ENCODE measurements around the gene TRIL. TPM values are rescaled to one million over a fixed set of nuclear protein-coding genes. Genes with fewer than 3 reads are reported as not detected.

The TRIL gene
- total RNA-seq, 4 donors from 2014 or later = 0.25 to 1.2 (median 0.63) TPM

GRCh38 chr7:28983396-28984190, 25.5 kb upstream of the TRIL start:
- Histone ChIP-seq H3K27ac (no peak overlapping the region), H3K4me3 (no peak overlapping the region), H3K4me1 (peaks cover 4 to 14% of the 10 kb centered on the region in 2 donors), H3K27me3 (no peaks in the 10 kb centered on the region), H3K36me3 (no peaks in the 10 kb centered on the region), H3K9me3 (no peaks in the 10 kb centered on the region)
- no peak for TF ChIP-seq POLR2A (IDR thresholded peaks at IDR 0.05)
- TF ChIP-seq, protein P1, sequence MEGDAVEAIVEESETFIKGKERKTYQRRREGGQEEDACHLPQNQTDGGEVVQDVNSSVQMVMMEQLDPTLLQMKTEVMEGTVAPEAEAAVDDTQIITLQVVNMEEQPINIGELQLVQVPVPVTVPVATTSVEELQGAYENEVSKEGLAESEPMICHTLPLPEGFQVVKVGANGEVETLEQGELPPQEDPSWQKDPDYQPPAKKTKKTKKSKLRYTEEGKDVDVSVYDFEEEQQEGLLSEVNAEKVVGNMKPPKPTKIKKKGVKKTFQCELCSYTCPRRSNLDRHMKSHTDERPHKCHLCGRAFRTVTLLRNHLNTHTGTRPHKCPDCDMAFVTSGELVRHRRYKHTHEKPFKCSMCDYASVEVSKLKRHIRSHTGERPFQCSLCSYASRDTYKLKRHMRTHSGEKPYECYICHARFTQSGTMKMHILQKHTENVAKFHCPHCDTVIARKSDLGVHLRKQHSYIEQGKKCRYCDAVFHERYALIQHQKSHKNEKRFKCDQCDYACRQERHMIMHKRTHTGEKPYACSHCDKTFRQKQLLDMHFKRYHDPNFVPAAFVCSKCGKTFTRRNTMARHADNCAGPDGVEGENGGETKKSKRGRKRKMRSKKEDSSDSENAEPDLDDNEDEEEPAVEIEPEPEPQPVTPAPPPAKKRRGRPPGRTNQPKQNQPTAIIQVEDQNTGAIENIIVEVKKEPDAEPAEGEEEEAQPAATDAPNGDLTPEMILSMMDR (IDR thresholded peaks at IDR 0.05 in 4 of 5, conservative IDR thresholded peaks at IDR 0.05 in 1 of 5) = no peak
- intact Hi-C loops (cut with DNase I; ENCODE audit: low total_unique reads) (no loop called here), in situ Hi-C loops (cut with MboI; ENCODE audit: low sequenced_read_pairs in 4 of 4) (no loop called here)
- ATAC-seq = no peak
- no peak for DNase-seq

DNA sequence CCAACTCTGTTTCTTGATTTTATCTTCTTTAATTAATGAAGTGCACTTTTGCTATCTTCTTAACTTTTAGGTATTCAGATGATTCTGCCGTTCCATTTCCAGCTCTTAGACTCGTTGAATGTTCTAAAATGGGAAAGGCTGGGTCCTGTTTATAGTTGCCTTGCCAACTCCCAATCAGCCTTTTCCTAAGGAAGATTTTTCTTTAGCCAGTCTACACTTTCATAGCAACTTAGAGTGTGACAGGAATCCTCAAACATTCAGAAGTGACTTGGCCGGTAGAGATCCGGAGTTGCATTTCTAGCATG, 23.0 kb upstream of the TRIL start:
- H3K36me3 ChIP-seq = no peaks in the 10 kb centered on the region
- ATAC-seq (no peak), DNase-seq (no peak)
- intact Hi-C loops (cut with DNase I; ENCODE audit: low total_unique reads) = no loop called here
- H3K4me3 ChIP-seq = no peak overlapping the region
- no peak for TF ChIP-seq POLR2A (IDR thresholded peaks at IDR 0.05)
- TF ChIP-seq, protein P1 (IDR thresholded peaks at IDR 0.05 in 4 of 5, conservative IDR thresholded peaks at IDR 0.05 in 1 of 5) = no peak
- H3K27ac ChIP-seq = peak overlapping the region in 1 of 4 donors; percentile 1
- in situ Hi-C loops (cut with MboI; ENCODE audit: low sequenced_read_pairs in 4 of 4) = no loop called here
- no peaks in the 10 kb centered on the region for H3K9me3 ChIP-seq
- H3K27me3 ChIP-seq = no peaks in the 10 kb centered on the region
- H3K4me1 ChIP-seq = peaks cover 4 to 10% of the 10 kb centered on the region in 2 donors

GRCh38 chr7:28980451-28981160, 22.5 kb upstream of the TRIL start:
- DNase-seq (no peak), ATAC-seq (peak in 1 of 2 donors; percentile 42)
- TF ChIP-seq, protein P1 (IDR thresholded peaks at IDR 0.05 in 4 of 5, conservative IDR thresholded peaks at IDR 0.05 in 1 of 5) = no peak
- TF ChIP-seq POLR2A (IDR thresholded peaks at IDR 0.05) = no peak
- intact Hi-C loops (cut with DNase I; ENCODE audit: low total_unique reads) = no loop called here
- Histone ChIP-seq H3K4me1 (peaks cover 4 to 10% of the 10 kb centered on the region in 2 donors), H3K27me3 (no peaks in the 10 kb centered on the region), H3K9me3 (no peaks in the 10 kb centered on the region), H3K27ac (no peak overlapping the region), H3K4me3 (no peak overlapping the region), H3K36me3 (no peaks in the 10 kb centered on the region)
- in situ Hi-C loops (cut with MboI; ENCODE audit: low sequenced_read_pairs in 4 of 4) = no loop called here

GRCh38 chr7:28979776-28980175, 21.6 kb upstream of the TRIL start:
- Histone ChIP-seq H3K4me3 (no peak overlapping the region), H3K27ac (no peak overlapping the region), H3K4me1 (peaks cover 4 to 7% of the 10 kb centered on the region in 2 donors), H3K27me3 (no peaks in the 10 kb centered on the region), H3K36me3 (no peaks in the 10 kb centered on the region), H3K9me3 (no peaks in the 10 kb centered on the region)
- DNase-seq (no peak), ATAC-seq (peak in 1 of 2 donors; percentile 34)
- intact Hi-C loops (cut with DNase I; ENCODE audit: low total_unique reads) = no loop called here
- TF ChIP-seq, protein P1 (IDR thresholded peaks at IDR 0.05 in 4 of 5, conservative IDR thresholded peaks at IDR 0.05 in 1 of 5) = no peak
- no peak for TF ChIP-seq POLR2A (IDR thresholded peaks at IDR 0.05)
- in situ Hi-C loops (cut with MboI; ENCODE audit: low sequenced_read_pairs in 4 of 4) = no loop called here

Measured in gastrocnemius medialis (tissue), 4 donors.